Measurements from ENCODE around the gene ABLIM3.

DNA sequence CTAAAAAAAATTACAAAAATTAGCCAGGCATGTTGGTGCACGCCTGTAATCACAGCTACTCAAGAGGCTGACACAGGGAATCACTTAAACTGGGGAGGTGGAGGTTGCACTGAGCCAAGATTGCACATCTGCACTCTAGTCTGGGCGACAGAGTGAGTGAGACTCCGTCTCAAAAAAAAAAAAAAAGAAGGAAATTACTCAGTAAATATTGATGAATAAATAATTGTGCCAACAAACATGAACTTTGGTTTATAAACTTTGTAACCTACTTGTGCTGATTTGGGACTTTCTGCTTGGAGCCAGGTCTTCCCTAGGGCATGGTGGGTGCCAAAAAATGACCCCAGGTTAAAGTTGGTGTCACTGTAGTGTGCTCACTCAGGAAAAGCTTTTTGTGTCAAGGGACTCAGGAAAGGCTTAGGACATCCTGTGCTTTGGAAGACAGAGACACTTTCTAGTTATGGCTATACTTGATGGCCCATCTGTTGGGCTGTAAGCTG is 19.0 kb downstream of the ABLIM3 start:
- TF ChIP-seq CTCF (IDR thresholded peaks at IDR 0.05), result no peak
- TF ChIP-seq POLR2A (IDR thresholded peaks at IDR 0.05), result no peak

Measured in transverse colon (tissue), 3 donors.